DOHH2 (cell line): ENCODE measurements around the gene UCMA.

ENCODE experiments used
- CTCF ChIP-seq: fragments of 200-600 bp; sonication (generic); IDR thresholded peaks from one replicate; pipeline ENCODE4 v1.5.1; 2014; ENCODE audit warnings: antibody characterized with exemption, mild to moderate bottlenecking, low read depth, low read length; ENCODE audit not compliant: poor library complexity, severe bottlenecking
- EZH2phosphoT487 ChIP-seq: fragments of 200-600 bp; sonication (generic); IDR thresholded peaks from 2 replicates; pipeline ENCODE4 v1.6.1; 2017; ENCODE audit warnings: borderline replicate concordance, mild to moderate bottlenecking, antibody characterized with exemption, low read length, moderate library complexity, mixed read lengths

GRCh38 chr10:13189961-13190360, 44.2 kb downstream of the UCMA start:
- TF ChIP-seq EZH2phosphoT487 (no peak), CTCF (no peak)
